EL (cell line): Measurements from ENCODE around the gene MSMP.

Experiments
- DNase-seq: peaks from one replicate; pipeline ENCODE4 v3.0.0-alpha.2; 2016

Gene MSMP, protein sequence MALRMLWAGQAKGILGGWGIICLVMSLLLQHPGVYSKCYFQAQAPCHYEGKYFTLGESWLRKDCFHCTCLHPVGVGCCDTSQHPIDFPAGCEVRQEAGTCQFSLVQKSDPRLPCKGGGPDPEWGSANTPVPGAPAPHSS

GRCh38 chr9:35754264-35754663 lies at the start of gene MSMP:
TSS of gene MSMP (minus strand) at chr9:35754276. CDS start at chr9:35754129, 147 bp downstream.
- no peak for DNase-seq

DNA sequence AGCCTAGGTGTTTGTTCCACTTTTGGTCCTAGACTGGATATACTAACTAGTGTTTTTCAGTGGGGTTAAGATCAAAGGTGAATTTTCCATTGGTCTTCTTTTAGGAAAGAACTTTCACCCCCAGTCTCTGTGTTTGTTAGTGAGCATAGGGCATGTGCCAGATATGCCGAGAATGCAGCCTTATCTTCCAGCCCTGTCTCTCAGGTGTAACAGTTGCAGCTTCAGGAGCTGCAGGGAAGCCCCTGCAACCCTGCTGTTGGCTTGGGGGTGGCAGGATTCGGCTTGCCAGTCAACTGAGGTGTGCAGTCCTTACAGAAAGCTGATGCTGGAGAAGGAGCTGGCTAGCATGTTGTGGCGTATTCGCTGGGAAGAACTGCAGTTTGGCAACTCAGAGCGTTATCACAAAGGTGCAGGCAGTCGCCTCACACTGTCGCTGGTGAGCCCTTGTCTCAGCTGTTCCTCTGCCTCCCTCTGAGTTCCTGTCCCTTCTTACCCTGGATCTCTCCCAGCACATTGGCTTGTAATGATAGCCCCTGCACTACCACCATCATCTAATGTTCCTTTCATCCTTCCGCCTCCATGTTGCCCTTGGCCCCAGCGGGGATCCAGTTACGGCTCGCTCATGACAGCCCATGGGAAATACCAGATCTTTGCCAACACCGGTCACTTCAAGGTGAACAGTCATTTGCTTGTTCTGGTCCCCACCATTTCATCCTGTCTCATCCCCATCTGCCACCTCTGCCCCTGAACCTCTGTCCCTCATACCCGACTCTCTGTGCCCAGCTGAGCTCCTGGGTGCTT lies 47.5 kb upstream of the MSMP start:
- DNase-seq = no peak

GRCh38 chr9:35800530-35800929 lies 46.5 kb upstream of the MSMP start:
- no peak for DNase-seq

DNA sequence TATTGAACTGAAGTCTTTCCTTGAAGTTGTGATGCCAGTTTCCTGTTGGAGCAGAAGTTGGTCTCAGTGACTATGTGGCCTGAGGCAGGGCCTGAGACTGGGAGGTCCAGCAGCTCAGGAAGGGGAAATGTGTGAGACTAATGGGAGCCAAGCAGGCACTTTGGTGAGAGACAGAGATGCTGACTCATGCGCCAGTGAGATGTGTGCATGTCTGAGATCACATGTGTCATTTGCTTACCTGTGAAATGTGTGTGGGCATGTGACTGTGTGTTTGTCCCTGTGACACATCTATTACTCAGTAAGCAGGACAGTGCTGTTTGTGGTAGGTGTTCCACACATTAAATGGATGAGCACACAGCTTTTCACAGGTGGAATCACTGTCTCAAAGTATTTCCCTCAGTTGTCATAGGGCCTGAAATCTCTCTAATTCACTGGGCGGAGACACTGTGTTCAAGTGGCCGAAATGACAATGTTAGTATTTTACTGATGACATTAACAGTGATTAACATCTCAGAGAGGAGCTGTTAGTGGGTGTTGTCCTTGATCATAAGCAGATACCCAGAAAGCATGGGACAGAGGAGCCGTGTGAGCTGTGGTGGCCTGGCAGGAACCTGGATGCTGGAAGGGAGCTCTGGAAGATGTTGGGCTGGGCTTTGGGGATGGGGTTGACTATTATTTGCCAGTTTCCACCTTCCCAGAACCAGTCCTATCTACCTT lies 44.7 kb upstream of the MSMP start:
- DNase-seq = peak; percentile 77

DNA sequence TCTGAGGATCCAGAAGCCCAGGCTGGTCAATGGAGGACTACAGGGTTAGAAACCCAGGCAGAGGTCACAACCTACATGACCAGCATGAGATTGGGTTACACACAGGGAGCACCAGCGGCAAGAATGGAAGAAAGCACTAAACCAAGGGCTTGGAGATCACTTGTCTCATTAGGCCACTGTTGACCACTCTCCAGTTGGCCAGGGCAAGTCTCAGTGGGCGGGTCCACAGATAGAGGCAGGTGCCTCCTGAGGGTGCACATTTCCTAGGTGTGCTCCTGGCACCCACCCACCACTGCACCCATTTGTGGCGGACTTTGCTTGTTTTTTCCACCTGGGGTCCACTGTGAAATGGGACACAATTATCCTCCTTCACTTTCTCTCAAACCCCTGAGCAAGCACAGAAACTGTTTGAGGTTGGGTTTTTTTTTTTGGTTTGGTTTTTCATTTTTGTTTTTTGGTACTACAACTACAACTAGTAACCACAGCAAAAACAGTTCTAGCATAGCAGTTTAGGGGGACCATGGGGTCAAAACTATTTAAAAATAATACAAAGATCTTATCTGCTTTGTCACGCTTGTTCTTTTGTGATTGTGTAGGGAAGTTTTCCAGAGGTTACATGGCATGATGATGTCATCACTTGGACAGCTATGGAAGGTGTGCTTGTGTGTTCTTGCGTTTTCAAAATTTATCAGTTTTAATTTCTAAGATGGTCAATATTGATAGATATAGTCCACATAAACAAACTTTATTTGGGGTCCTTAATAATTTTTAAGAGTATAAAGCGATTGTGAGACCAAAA lies 43.4 kb upstream of the MSMP start:
- no peak for DNase-seq

- DNase-seq = no peak
Measured at GRCh38 chr9:35795695-35796094, 41.6 kb upstream of the MSMP start.

DNA sequence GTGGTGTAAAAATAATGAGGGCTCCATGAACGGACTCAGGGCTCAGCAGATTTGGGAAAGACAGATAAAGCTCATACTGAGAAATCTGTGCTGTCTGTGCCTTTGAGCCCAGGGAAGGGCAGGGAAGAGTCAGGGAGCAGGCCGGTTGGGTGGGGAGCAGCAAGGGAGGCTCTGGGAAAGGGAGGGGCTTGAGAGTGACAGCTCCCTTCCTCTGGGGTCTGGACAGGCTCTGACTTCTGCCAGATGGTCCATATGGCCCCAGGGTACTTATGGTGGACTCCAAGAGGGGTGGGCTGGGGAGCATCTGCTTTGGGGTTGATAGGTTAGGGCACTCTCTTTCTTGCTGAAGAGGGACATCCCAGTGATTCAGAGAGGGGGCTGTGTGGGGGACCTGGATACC lies 39.4 kb upstream of the MSMP start:
- no peak for DNase-seq

DNA sequence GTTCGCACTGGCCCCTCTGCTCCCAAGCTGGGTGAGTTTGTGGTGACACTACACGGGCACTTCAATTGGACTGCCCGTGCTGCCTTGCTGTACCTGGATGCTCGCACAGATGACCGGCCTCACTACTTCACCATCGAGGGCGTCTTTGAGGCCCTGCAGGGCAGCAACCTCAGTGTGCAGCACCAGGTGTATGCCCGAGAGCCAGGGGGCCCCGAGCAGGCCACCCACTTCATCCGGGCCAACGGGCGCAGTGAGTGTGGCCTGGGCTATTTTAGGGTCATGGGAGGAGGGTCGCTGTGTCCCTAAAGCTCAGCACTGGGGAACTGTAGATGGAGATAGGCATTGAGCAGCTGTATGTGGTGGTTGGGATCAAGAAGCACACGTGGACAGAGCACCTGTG lies 38.8 kb upstream of the MSMP start:
- no peak for DNase-seq

GRCh38 chr9:35792024-35792813 lies 38.1 kb upstream of the MSMP start:
- DNase-seq = no peak

DNA sequence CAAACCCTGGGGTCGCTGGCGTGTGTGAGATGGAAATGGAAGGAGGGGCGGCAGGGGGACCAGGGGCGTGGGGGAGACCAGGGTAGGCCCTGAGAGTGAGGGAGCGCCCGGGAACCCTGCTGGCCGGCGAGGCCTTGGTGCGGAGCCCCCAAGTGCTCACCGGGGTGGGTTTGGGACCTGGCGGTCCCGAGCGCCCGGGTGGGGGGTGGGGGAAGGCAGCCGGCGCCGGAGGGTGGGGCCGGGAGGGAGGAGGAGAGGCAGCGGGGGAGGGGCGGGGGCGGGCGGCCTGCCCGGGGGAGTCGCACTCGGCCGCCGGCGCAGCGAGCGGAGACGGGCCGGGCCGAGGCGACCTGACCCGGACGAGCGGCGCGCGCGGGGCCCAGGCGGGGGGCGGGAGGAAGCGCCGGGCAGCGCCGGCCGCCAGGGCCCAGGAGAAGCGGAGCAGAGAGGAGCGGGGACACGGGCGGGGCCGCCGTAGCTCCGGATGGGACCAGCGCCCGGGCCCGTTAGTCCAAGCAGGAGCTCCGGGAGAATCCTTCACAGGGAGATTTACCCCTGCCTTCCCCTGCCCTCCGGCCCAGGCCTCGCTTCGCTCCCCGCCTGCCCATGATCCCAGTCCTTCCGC lies 37.3 kb upstream of the MSMP start, which contains the start of gene NPR2:
Gene NPR2 (plus strand): TSS at position 295 of the 625 bp plus-strand sequence. CDS start 818 bp downstream, outside the sequence.
- DNase-seq = peak; percentile 49

- DNase-seq = peak; percentile 87
Measured at GRCh38 chr9:35790385-35791296, 36.6 kb upstream of the MSMP start.

GRCh38 chr9:35790025-35790384 lies 35.9 kb upstream of the MSMP start:
- DNase-seq = no peak

DNA sequence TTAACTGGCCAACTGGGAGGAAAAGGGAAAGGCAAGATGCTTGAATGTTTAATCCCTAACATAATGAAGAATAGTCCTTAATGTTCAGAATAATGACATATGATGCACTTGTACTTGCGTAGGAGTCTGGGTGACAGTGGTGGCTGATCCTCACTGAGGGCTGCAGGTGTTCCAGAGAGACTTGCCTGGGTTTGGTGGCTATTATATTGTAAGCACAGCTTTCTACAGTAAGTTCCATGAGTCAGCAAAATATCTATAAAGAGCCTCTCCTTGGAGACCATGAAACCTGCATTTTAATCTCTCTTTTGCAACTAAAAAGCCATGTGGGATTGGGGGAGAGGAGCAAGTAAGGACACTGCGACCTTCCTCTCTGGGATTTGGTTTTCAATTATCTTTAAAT lies 35.5 kb upstream of the MSMP start:
- no peak for DNase-seq

- no peak for DNase-seq
Measured at GRCh38 chr9:35783418-35783817, 29.3 kb upstream of the MSMP start.

- DNase-seq = no peak
Measured at GRCh38 chr9:35781066-35781465, 27.0 kb upstream of the MSMP start.

DNA sequence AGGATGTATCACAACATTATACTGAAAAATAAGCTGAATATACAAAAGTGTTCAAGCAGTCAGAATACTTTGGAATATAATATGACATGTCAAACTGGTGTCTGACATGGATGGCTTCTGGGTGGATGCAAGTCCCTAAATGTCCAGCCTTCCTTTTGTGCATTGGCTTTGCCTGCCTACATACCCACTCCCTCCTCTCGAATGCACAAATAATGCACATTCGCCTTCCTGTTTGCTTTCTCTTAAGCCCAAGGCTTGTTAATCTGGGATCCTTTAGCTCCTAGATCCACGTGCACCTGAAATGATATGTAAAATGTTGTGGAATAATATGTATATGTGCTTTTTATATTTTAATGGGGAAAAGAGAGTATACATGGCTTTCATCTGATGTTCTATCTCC lies 24.4 kb upstream of the MSMP start:
- no peak for DNase-seq

GRCh38 chr9:35776018-35776417 lies 21.9 kb upstream of the MSMP start:
- no peak for DNase-seq

- no peak for DNase-seq
Measured at GRCh38 chr9:35774907-35775635, 21.0 kb upstream of the MSMP start.

- no peak for DNase-seq
Measured at GRCh38 chr9:35771943-35772342, 17.9 kb upstream of the MSMP start.

GRCh38 chr9:35771534-35771933 lies 17.5 kb upstream of the MSMP start:
- no peak for DNase-seq
